Amniotic stem cell (primary cell): ENCODE measurements around the gene ELAC1.

Experiments used
- DNase-seq: peaks from one replicate; lab custom pipeline; 2025; lab: John Stamatoyannopoulos, UW

ELAC1 gene

DNA sequence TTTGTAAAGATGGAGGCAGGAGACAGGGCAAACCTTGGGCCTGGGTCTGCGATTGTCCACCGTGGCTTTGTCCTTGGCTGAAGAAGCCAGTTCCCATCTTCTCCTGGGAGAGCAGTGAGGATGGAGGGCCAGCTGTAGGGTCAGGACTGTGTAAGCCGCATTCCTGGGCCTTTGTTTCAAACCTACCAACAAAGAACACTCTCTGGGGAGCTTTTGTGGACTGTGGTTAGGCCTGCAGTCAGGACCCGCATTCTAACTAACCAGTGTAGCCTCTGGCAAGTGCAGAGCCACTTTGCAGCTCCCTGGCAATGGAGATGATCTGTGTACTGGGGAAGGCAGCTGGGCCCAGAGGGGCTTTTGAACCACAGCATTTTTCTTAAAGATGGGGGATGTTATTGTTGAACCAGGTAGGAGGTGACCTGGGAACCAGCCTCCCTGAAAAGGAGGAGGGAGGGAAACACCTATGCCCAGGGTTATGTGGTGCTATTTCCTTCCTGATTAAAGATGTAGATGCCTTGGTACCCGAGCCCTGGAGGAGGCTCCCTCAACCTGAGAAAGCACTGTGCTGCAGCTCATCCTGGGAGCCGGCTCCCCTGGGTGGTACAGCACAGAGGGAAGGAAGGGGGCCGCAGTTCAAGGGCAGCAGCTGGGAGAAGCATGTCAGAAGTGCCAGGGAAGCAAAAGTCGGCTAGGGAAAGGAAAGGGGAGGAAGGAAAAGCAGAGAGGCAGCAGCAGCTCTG, 49.5 kb downstream of the ELAC1 start:
- DNase-seq = no peak

DNA sequence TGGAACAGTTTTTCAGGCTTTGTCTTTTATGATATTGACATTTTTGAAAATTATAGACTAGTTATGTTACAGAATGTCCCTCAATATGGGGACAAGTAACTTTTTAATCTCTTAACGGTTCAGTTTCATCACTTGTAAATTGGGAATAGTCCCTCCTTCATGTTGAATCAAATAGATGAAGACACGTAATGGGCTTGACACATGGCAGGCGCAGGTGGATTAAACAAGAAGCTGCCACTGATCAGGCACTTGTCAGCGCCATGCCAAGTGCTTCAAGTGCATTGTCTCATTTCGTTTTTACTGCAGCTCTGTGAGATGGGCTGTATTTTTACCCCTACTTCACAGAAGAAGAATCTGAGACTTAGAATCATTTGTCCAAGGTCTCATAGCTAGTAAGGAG, 52.7 kb downstream of the ELAC1 start:
- no peak for DNase-seq

- no peak for DNase-seq
Measured at GRCh38 chr18:51021226-51021965, 53.6 kb downstream of the ELAC1 start.

- DNase-seq = no peak
Measured at GRCh38 chr18:51025512-51025911, 57.7 kb downstream of the ELAC1 start.

- no peak for DNase-seq
Measured at GRCh38 chr18:51028201-51028805, 60.5 kb downstream of the ELAC1 start.

DNA sequence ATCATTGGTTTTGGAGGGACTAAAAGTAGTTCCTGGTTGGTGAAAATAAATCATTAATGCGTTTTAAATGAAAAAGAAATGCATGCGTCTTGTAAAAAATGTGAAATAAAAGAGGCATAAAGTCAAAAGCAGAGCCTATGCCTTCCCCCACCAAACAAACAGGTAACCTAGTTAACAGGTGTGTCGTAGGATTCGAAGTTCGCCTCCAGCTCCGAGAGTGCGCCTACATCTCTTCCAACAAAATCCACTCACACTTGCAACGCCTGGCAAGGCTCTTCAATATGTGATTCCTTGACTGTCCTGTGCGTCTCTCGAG, 61.5 kb downstream of the ELAC1 start:
- DNase-seq = no peak

DNA sequence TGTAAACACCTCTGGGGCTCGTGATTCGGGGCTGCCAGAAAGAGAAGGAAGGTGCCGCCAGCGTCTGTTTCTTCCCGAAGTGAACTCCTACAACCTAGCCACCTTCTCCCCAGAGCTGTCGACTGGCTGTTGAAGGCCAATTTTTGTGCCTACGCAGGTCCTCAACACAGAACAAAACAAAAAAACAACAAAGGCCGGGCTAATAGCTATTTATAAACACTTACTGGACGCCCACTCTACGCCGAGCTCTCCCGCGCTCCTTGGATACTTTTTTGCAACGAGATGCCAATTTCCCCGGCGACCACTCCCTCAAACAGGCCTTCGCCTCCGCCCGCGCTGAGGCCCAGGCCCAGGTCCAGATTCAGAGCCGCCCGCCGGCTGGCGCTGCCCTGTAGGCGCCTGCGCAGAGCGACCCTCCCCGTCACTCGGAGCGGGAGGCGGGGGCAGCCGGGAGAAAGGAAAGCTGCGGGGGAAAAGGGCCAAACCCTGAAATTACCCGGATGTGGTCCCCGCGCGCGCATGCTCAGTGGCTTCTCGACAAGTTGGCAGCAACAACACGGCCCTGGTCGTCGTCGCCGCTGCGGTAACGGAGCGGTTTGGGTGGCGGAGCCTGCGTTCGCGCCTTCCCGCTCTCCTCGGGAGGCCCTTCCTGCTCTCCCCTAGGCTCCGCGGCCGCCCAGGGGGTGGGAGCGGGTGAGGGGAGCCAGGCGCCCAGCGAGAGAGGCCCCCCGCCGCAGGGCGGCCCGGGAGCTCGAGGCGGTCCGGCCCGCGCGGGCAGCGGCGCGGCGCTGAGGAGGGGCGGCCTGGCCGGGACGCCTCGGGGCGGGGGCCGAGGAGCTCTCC, 62.1 kb downstream of the ELAC1 start, which contains the start of gene SMAD4:
Gene SMAD4, plus strand, starts transcription at position 520 of the 843 bp plus-strand sequence. CDS start 16,834 bp downstream, outside the sequence.
- peak; percentile 49 for DNase-seq

GRCh38 chr18:51030537-51031258, 62.9 kb downstream of the ELAC1 start:
- peak; percentile 48 for DNase-seq

DNA sequence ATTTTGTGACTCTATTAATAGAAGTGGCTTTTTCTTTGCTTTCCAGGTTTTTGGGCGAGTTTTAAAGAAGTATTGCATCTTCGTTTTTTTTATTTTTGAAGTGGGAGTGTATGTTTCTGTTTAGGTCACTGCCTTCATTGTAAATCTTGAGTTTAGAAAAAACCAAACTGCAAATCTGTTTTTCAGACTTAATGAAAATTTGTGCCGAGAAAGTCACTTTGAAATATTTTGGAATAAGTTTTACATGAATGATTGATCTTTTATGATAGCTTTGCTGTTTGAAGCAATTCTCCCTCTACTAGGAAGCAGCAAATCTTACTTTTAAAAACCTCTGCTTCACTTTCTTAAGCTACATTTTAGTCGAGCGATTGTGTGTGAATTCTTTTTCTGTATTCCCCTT, 64.4 kb downstream of the ELAC1 start:
- no peak for DNase-seq

- DNase-seq = no peak
Measured at GRCh38 chr18:51037230-51037629, 69.4 kb downstream of the ELAC1 start.
